Measurements from ENCODE around the gene BPHL.

Gene BPHL

GRCh38 chr6:3137057-3137777, 18.7 kb downstream of the BPHL start:
- TF ChIP-seq CTCF (IDR thresholded peaks at IDR 0.05): no peak

GRCh38 chr6:3138341-3138740, 19.8 kb downstream of the BPHL start:
- TF ChIP-seq CTCF (IDR thresholded peaks at IDR 0.05): no peak

GRCh38 chr6:3139090-3139903, 20.8 kb downstream of the BPHL start:
- no peak for TF ChIP-seq CTCF (IDR thresholded peaks at IDR 0.05)

- TF ChIP-seq CTCF (IDR thresholded peaks at IDR 0.05): no peak
These were observed 21.7 kb downstream of the BPHL start for GRCh38 chr6:3140201-3140600.

- no peak for TF ChIP-seq CTCF (IDR thresholded peaks at IDR 0.05)
These were observed 24.0 kb downstream of the BPHL start for GRCh38 chr6:3142536-3142935.

- TF ChIP-seq CTCF (IDR thresholded peaks at IDR 0.05): no peak
These were observed 24.6 kb downstream of the BPHL start for GRCh38 chr6:3143158-3143557.

- no peak for TF ChIP-seq CTCF (IDR thresholded peaks at IDR 0.05)
These were observed 26.1 kb downstream of the BPHL start for GRCh38 chr6:3144571-3144970.
